GM19397 (cell line): Measurements from ENCODE around the gene FN1.
"Not testable (repeated sequence)": the region's sequence is repeated elsewhere in the genome, so short reads cannot be mapped to it uniquely, and the experiment has no call there.

Experiments used
- ATAC-seq: cut with Tn5 transposase; IDR thresholded peaks from one replicate; pipeline ENCODE4 v1.9.1; 2021; ENCODE audit warnings: mild to moderate bottlenecking, moderate library complexity; ENCODE audit not compliant: unreplicated experiment

Gene FN1

GRCh38 chr2:215423928-215424540 is 11.8 kb downstream of the FN1 start:
- no peak for ATAC-seq

DNA sequence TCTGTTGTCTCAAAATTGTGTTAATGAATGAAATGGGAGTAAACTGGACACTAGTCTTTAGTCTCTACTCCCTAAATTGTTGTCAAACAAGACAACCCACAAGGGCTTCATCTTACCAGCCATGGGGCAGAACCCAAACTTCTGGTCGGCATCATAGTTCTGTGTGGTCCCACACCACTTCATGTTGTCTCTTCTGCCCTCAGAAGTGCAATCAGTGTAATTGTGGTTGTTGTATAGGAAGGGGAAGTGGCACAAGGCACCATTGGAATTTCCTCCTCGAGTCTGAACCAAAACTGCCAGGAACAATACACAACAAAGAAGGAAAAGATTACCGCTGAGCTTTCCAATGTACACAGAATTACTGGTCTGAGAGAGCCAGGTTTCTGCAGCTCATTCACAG is 12.6 kb downstream of the FN1 start:
- no peak for ATAC-seq

DNA sequence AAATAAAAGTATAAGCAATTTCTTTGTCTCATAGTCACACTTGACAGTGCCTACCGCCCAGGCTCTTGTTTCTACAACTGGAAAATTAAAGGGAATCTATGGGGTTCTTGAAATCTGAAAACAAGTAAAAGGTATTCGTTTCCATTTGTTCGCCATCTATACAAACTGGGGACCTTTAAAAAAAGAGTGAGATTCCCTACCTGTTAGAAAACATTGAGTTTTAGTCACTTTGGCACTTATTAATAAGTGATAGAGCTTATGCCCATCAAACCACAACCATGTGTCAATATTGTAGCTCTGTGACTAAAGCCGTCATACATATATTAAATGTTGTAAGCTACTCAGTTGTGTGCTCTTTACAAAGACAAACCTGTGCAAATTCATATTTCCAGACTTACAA is 13.2 kb downstream of the FN1 start:
- ATAC-seq = no peak

DNA sequence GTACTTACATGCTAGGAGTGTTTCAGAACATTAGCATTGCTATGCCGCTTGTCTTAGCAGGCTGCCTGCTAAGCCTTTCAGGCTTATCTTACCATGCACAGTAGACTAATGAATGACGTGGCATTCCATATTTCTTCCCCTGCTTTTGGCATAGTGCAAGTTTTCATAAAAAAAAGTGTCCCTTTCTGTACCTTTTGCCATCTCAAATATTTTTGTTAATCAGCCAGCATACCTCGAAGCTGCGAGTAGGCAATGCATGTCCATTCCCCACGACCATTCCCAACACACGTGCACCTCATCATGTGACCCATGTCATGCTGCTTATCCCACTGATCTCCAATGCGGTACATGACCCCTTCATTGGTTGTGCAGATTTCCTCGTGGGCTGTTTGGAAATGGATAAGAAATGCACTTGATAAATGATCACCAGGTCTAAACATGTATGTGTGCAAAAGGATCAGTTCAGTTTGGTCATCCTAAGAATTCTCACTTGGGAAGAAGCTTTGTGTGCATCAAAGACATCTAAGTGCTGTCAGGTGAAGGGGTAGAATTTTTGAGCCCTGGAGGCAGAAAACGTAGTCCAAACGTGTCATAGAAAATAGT is 13.9 kb downstream of the FN1 start:
- no peak for ATAC-seq

DNA sequence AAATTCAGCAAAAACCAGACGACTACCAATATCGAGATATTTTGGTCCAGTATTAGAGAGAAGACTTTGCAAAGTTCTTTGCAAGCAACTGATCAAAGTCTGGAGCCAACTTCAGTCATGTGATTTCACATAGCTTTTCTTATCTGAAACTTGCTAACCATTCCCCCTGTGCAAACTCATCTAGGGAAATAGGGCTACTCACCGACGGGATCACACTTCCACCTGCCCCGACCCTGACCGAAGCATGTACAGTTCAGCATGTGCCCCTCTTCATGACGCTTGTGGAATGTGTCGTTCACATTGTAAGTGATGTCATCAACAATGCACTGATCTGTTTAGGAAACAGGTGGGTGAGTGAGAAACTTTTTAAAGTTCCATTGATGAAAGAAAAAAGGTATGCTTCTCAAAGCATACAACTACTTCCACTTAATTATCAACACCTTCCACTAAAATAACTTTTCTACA is 15.4 kb downstream of the FN1 start:
- ATAC-seq = no peak

DNA sequence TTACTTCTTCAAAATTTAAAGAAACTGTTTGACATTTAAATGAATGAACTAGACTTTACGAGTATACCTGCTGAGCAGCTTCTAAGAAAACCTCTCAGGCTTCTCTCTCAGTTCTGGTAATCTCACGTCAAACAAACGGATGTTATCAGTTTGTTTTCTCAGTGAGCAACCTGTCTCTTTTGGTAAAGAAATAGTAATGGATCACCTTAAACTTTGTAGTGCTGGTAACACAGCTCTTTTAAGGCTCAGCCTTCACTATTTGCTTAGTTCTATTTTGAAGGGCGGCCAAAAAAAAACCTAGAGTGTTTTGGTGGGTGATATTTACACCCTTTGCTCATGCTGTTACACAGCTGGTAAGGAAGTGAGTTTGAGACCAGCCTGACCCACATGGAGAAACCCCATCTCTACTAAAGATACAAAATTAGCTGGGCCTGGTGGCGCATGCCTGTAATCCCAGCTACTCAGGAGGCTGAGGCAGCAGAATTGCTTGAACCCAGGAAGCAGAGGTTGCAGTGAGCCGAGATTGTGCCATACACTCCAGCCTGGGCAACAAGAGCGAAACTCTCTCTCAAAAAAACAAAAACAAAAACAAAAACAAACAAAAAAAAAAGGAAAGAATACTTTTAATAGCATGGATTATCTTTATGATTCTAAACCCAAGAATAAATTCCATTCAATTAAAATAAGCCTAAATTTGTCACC is 15.9 kb downstream of the FN1 start:
- no peak for ATAC-seq

GRCh38 chr2:215419113-215419512 is 16.8 kb downstream of the FN1 start:
- no peak for ATAC-seq

- no peak for ATAC-seq
Observed at GRCh38 chr2:215418064-215418963, 17.6 kb downstream of the FN1 start.

DNA sequence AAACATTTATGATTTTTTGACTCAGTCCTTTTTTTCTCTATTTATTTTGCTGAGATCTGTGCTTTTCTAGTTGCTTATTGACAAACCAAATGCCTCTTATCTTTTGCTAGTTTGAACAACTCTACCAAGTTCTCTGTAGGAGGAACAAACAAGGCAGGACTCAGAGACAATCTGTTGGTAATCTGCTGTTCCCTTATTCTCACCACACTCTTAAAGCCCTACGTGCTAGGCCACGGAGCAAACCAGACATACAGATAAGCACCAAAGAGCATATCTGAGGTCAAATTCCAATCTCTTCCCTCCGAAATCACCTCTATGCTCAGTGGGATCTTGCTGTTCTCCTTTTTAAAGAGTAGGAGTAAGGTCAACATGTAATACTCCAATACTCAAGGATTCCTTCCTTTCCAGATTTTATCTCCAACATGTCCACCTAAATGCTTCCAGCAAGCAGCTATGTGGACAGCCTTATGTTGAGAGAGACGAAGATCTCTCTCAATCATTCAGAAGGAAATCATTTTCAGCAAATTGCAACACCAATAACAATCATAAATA is 18.4 kb downstream of the FN1 start:
- ATAC-seq = no peak

DNA sequence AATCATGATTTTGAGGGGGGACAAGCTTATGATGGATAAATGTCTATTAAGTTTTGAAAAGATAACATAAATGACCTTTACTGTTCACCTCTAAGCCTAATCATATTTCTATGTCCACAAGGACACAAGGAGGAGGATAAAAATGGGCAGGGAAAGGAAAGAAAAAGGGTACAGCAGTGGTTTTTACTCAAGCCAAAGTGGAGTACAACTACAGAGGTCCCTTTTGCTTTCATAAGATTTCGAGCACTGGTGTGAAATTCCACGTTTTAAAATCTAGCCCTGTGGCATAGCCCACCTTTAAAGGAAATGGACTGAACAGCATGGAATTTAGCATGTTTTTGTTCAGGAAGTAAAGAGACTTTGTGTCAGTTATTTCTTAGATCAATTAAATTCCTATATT is 19.2 kb downstream of the FN1 start:
- no peak for ATAC-seq

- ATAC-seq = no peak
Observed at GRCh38 chr2:215415820-215416577, 19.9 kb downstream of the FN1 start.

DNA sequence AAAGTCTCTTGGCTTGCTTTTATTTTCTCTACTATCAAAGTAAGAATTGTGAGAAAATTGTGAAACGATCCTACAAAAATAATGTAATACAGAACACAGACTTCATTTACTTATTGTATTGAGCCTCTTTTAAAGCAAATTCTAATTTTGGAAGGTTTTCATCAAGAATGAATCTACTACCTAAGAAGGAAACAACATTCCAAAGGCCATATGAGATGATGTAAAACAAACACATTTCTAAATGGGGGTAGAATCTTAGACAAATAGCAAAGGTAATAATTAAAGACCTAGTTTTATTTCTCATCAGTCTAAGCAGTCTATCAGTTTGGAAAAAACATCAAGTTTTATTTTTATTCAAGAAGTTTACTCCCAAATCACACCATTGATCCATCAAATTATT is 20.6 kb downstream of the FN1 start:
- ATAC-seq = no peak

DNA sequence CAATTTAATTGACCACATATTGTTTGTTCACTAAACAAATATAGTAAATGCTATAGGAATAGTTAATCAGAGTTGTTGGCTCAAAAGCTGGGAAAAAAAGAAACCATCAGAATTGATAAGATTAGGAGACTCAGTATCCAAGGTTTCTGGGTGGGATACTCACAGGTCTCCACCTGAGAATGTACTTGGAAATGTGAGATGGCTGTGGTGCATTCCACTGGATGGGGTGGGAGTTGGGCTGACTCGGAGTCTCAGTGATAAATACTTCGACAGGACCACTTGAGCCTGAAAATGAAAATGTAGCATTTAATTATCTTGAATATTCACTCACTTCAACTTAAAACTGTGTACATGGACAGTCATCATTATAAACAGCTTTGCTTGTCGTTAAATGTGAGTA is 21.2 kb downstream of the FN1 start:
- no peak for ATAC-seq

DNA sequence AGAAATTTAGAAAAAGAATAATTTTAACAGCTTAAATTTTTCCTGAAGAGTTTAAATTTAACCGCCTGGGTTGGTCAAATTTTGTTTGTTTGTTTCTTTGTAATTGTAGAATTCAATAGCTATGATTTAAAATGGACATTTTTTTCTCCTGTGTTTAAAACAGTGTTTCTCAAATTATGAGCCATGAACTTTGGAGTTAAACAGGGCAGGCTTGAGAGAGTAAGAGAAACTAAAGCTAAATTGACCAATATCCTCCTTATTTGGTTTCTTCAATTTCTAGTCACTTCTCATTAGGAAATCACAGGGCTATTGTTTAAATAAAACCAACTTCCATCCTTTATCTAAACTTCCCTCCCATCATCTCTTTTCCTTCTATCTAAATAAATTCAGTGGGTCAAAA is 21.9 kb downstream of the FN1 start:
- ATAC-seq = no peak

- no peak for ATAC-seq
Observed at GRCh38 chr2:215413484-215413777, 22.4 kb downstream of the FN1 start.

GRCh38 chr2:215411941-215412743 is 23.7 kb downstream of the FN1 start:
- ATAC-seq = no peak

DNA sequence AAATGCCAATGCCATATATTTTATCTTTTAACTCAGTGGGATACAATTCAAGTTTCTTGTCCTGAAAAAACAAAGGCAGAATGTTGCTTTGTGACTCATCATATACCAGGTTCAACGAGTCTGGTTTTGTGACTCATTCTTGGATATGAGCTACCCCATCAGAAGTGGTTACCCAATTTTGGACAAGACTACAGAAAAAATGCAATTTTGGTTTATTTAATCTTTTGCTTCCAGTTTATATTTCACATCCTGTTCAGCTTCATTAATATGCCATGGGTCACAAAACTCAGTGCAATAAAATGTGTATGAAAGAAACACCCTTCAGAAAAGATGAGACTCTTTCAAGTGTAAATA is 25.0 kb downstream of the FN1 start:
- no peak for ATAC-seq

GRCh38 chr2:215410181-215410931 is 25.5 kb downstream of the FN1 start:
- ATAC-seq = not testable (repeated sequence)
